Activated T-cell treated with anti-CD3 and anti-CD28 coated beads, Interleukin-2, amount 50 U/mL, for 1 hour (primary cell): ENCODE data around the gene ANKRD11.
"Not testable (repeated sequence)": the region's sequence is repeated elsewhere in the genome, so short reads cannot be mapped to it uniquely, and the experiment has no call there.

Experiments
- DNase-seq: peaks from one replicate; pipeline ENCODE4 v3.0.0-alpha.2; 2020

ANKRD11 gene

GRCh38 chr16:89273741-89274472 is 216.5 kb downstream of the ANKRD11 start:
- no peak for DNase-seq

- no peak for DNase-seq
These were observed 217.7 kb downstream of the ANKRD11 start for GRCh38 chr16:89272631-89273030.

GRCh38 chr16:89270666-89271345 is 219.6 kb downstream of the ANKRD11 start:
- DNase-seq: no peak

- no peak for DNase-seq
These were observed 220.3 kb downstream of the ANKRD11 start for GRCh38 chr16:89269805-89270665.

GRCh38 chr16:89268987-89269735 is 221.2 kb downstream of the ANKRD11 start:
- DNase-seq: no peak

GRCh38 chr16:89268585-89268984 is 221.8 kb downstream of the ANKRD11 start:
- no peak for DNase-seq

- DNase-seq: not testable (repeated sequence)
These were observed 222.6 kb downstream of the ANKRD11 start for GRCh38 chr16:89267746-89268145.

- DNase-seq: no peak
These were observed 223.7 kb downstream of the ANKRD11 start for GRCh38 chr16:89266521-89267134.

GRCh38 chr16:89265647-89266046 is 224.7 kb downstream of the ANKRD11 start:
- DNase-seq: no peak

GRCh38 chr16:89264800-89265550 is 225.4 kb downstream of the ANKRD11 start:
- DNase-seq: no peak

GRCh38 chr16:89261691-89262563 is 228.4 kb downstream of the ANKRD11 start:
- DNase-seq: no peak

GRCh38 chr16:89259901-89260300 is 230.5 kb downstream of the ANKRD11 start:
- DNase-seq: not testable (repeated sequence)

- DNase-seq: no peak
These were observed 232.4 kb downstream of the ANKRD11 start for GRCh38 chr16:89257757-89258465.

GRCh38 chr16:89257281-89257731 is 233.1 kb downstream of the ANKRD11 start:
- peak; percentile 39 for DNase-seq

GRCh38 chr16:89256651-89257254 is 233.6 kb downstream of the ANKRD11 start:
- peak; percentile 83 for DNase-seq

GRCh38 chr16:89253548-89254287 is 236.6 kb downstream of the ANKRD11 start:
- DNase-seq: no peak

GRCh38 chr16:89248196-89248982 is 242.0 kb downstream of the ANKRD11 start:
- DNase-seq: no peak

- DNase-seq: not testable (repeated sequence)
These were observed 242.7 kb downstream of the ANKRD11 start for GRCh38 chr16:89247734-89248075.
